ENCODE measurements around the gene TRPM6.

Gene TRPM6

GRCh38 chr9:74775396-74775795, 112.3 kb downstream of the TRPM6 start:
- no peak for DNase-seq (ENCODE audit: low read depth in 2 of 2)

- DNase-seq (ENCODE audit: low read depth in 2 of 2), result peak; percentile 41 to 59
Observed at GRCh38 chr9:74773886-74774479, 113.7 kb downstream of the TRPM6 start.

- no peak for DNase-seq (ENCODE audit: low read depth in 2 of 2)
Observed at GRCh38 chr9:74772121-74772520, 115.6 kb downstream of the TRPM6 start.

GRCh38 chr9:74771672-74772071, 116.0 kb downstream of the TRPM6 start:
- no peak for DNase-seq (ENCODE audit: low read depth in 2 of 2)

- peak in 1 of 2 experiments; percentile 26 for DNase-seq (ENCODE audit: low read depth in 2 of 2)
Observed at GRCh38 chr9:74771262-74771585, 116.5 kb downstream of the TRPM6 start.

GRCh38 chr9:74770508-74771261, 117.0 kb downstream of the TRPM6 start:
- peak; percentile 16 to 27 for DNase-seq (ENCODE audit: low read depth in 2 of 2)

GRCh38 chr9:74765481-74765971, 122.2 kb downstream of the TRPM6 start:
- DNase-seq (ENCODE audit: low read depth in 2 of 2), result no peak

GRCh38 chr9:74762950-74763349, 124.8 kb downstream of the TRPM6 start:
- no peak for DNase-seq (ENCODE audit: low read depth in 2 of 2)

- DNase-seq (ENCODE audit: low read depth in 2 of 2), result no peak
Observed at GRCh38 chr9:74760031-74760700, 127.6 kb downstream of the TRPM6 start.

GRCh38 chr9:74755999-74756398, 131.7 kb downstream of the TRPM6 start:
- no peak for DNase-seq (ENCODE audit: low read depth in 2 of 2)

GRCh38 chr9:74755355-74755754, 132.4 kb downstream of the TRPM6 start:
- DNase-seq (ENCODE audit: low read depth in 2 of 2), result no peak

GRCh38 chr9:74753650-74754049, 134.1 kb downstream of the TRPM6 start:
- no peak for DNase-seq (ENCODE audit: low read depth in 2 of 2)

- DNase-seq (ENCODE audit: low read depth in 2 of 2), result no peak
Observed at GRCh38 chr9:74748966-74749365, 138.8 kb downstream of the TRPM6 start.

GRCh38 chr9:74742792-74743730, 144.7 kb downstream of the TRPM6 start:
- DNase-seq (ENCODE audit: low read depth in 2 of 2), result no peak

GRCh38 chr9:74742191-74742790, 145.4 kb downstream of the TRPM6 start:
- DNase-seq (ENCODE audit: low read depth in 2 of 2), result no peak

GRCh38 chr9:74736646-74737045, 151.1 kb downstream of the TRPM6 start:
- no peak for DNase-seq (ENCODE audit: low read depth in 2 of 2)

- no peak for DNase-seq (ENCODE audit: low read depth in 2 of 2)
Observed at GRCh38 chr9:74735761-74736160, 152.0 kb downstream of the TRPM6 start.

- DNase-seq (ENCODE audit: low read depth in 2 of 2), result no peak
Observed at GRCh38 chr9:74729136-74729695, 158.5 kb downstream of the TRPM6 start.

GRCh38 chr9:74728176-74728575, 159.5 kb downstream of the TRPM6 start:
- DNase-seq (ENCODE audit: low read depth in 2 of 2), result no peak

GRCh38 chr9:74726581-74726980, 161.1 kb downstream of the TRPM6 start:
- DNase-seq (ENCODE audit: low read depth in 2 of 2), result no peak

- no peak for DNase-seq (ENCODE audit: low read depth in 2 of 2)
Observed at GRCh38 chr9:74724317-74724716, 163.4 kb downstream of the TRPM6 start.

Measured in stimulated activated CD4-positive, alpha-beta T cell treated with anti-CD3 and anti-CD28 coated beads, Interleukin-12 subunit alpha, Interleukin-12 subunit beta, amount 100 ng/mL, for 24 hours (primary cell).